CMK (cell line): Measurements from ENCODE around the gene KCNN3.

Experiments used
- DNase-seq: peaks from one replicate; pipeline ENCODE4 v3.0.0-alpha.2; 2010; ENCODE audit warnings: low read depth

Gene KCNN3

GRCh38 chr1:154659823-154660592 is 210.1 kb downstream of the KCNN3 start:
- no peak for DNase-seq

- peak; percentile 18 for DNase-seq
Observed at GRCh38 chr1:154657556-154657955, 212.5 kb downstream of the KCNN3 start.

GRCh38 chr1:154652893-154653292 is 217.2 kb downstream of the KCNN3 start:
- DNase-seq = no peak
